Ishikawa (cell line): ENCODE results near the gene AP5B1.

Experiments used
- CEBPB ChIP-seq: IDR thresholded peaks from 2 replicates; pipeline ENCODE4 v1.6.1; 2012
- EGR1 ChIP-seq: IDR thresholded peaks from 2 replicates; pipeline ENCODE4 v1.6.1; 2012
- USF1 ChIP-seq: IDR thresholded peaks from 2 replicates; pipeline ENCODE4 v1.6.1; 2012
- YY1 ChIP-seq: IDR thresholded peaks from 2 replicates; pipeline ENCODE4 v1.6.1; 2012; ENCODE audit warnings: low read depth

- TF ChIP-seq EGR1 = no peak
- no peak for TF ChIP-seq USF1
- TF ChIP-seq CEBPB = no peak
- no peak for TF ChIP-seq YY1
These were observed 50.3 kb downstream of the AP5B1 start for GRCh38 chr11:65730461-65730860.
